GM18951 (cell line): Measurements from ENCODE around the gene SAMD5.

ENCODE experiments used
- POLR2A ChIP-seq: IDR thresholded peaks from 4 replicates; pipeline ENCODE4 v1.6.1; 2011; ENCODE audit warnings: mild to moderate bottlenecking; ENCODE audit not compliant: insufficient read length, insufficient read depth; ENCODE audit errors: extremely low read depth
- in situ Hi-C: fragments of 300-500 bp; cut with MboI; formaldehyde crosslinking; loops from one replicate; pipeline ENCODE4 v1.12.0; 2022; ENCODE audit warnings: low sequenced_read_pairs, mixed read lengths, inconsistent platforms; ENCODE audit not compliant: unreplicated experiment

The SAMD5 gene

GRCh38 chr6:147509891-147510290, 1.4 kb downstream of the SAMD5 start:
- in situ Hi-C loops = loop anchor here (10.0 to 25.0 kb wide), 2 partner anchors 452 to 655 kb away; no protein-coding TSS in a partner anchor
- TF ChIP-seq POLR2A = no peak

- TF ChIP-seq POLR2A = no peak
- in situ Hi-C loops = loop anchor here (25.0 kb wide), 1 partner anchor 451 kb away; no protein-coding TSS in a partner anchor
Measured at GRCh38 chr6:147510929-147511590, 2.6 kb downstream of the SAMD5 start.

GRCh38 chr6:147514831-147515230, 6.3 kb downstream of the SAMD5 start:
- TF ChIP-seq POLR2A = no peak
- in situ Hi-C loops = loop anchor here (25.0 kb wide), 1 partner anchor 447 kb away; no protein-coding TSS in a partner anchor

GRCh38 chr6:147515327-147515726, 6.8 kb downstream of the SAMD5 start:
- in situ Hi-C loops = loop anchor here (25.0 kb wide), 1 partner anchor 447 kb away; no protein-coding TSS in a partner anchor
- TF ChIP-seq POLR2A = no peak

- in situ Hi-C loops = loop anchor here (25.0 kb wide), 1 partner anchor 440 kb away; no protein-coding TSS in a partner anchor
- TF ChIP-seq POLR2A = no peak
Measured at GRCh38 chr6:147522597-147522996, 14.1 kb downstream of the SAMD5 start.

- in situ Hi-C loops = no loop called here
- no peak for TF ChIP-seq POLR2A
Measured at GRCh38 chr6:147525519-147526209, 17.2 kb downstream of the SAMD5 start.

GRCh38 chr6:147527197-147527596, 18.7 kb downstream of the SAMD5 start:
- in situ Hi-C loops = no loop called here
- TF ChIP-seq POLR2A = no peak

GRCh38 chr6:147528511-147529145, 20.1 kb downstream of the SAMD5 start:
- in situ Hi-C loops = no loop called here
- no peak for TF ChIP-seq POLR2A

GRCh38 chr6:147530132-147531060, 21.9 kb downstream of the SAMD5 start:
- in situ Hi-C loops = no loop called here

GRCh38 chr6:147531321-147531720, 22.8 kb downstream of the SAMD5 start:
- TF ChIP-seq POLR2A = no peak
- in situ Hi-C loops = no loop called here

More at GRCh38 chr6:147530132-147531060, 21.9 kb downstream of the SAMD5 start:
- TF ChIP-seq POLR2A = no peak

- in situ Hi-C loops = no loop called here
- no peak for TF ChIP-seq POLR2A
Measured at GRCh38 chr6:147534116-147534860, 25.8 kb downstream of the SAMD5 start.

- no peak for TF ChIP-seq POLR2A
- in situ Hi-C loops = no loop called here
Measured at GRCh38 chr6:147538821-147539220, 30.3 kb downstream of the SAMD5 start.
